Adrenal gland (tissue), 5 donors: ENCODE measurements around the gene ZMYM5.

Source experiments
- POLR2A ChIP-seq, 2 donors: fragments of 450-650 bp; IDR thresholded peaks; one replicate each; pipeline ENCODE4 v1.6.1; 2017; ENCODE audit warnings: antibody characterized with exemption in 2 of 2, mild to moderate bottlenecking in 2 of 2, moderate library complexity in 1 of 2
- TF ChIP-seq, protein P1 (sequence below), 6 experiments: fragments of 450-650 bp in 4 of 6; fragments of 200-600 bp in 2 of 6; sonication (generic) in 1 of 6; IDR thresholded peaks; 1 replicate in 5 of 6; 2 replicates in 1 of 6; pipeline versions ENCODE4 v1.5.1 to v1.8.0; 2016 to 2021; ENCODE audit warnings: antibody characterized with exemption in 6 of 6, mild to moderate bottlenecking in 2 of 6, moderate library complexity in 1 of 6
- donor health status: DM: no; HTN: no; CAD: no.

- TF ChIP-seq, protein P1, sequence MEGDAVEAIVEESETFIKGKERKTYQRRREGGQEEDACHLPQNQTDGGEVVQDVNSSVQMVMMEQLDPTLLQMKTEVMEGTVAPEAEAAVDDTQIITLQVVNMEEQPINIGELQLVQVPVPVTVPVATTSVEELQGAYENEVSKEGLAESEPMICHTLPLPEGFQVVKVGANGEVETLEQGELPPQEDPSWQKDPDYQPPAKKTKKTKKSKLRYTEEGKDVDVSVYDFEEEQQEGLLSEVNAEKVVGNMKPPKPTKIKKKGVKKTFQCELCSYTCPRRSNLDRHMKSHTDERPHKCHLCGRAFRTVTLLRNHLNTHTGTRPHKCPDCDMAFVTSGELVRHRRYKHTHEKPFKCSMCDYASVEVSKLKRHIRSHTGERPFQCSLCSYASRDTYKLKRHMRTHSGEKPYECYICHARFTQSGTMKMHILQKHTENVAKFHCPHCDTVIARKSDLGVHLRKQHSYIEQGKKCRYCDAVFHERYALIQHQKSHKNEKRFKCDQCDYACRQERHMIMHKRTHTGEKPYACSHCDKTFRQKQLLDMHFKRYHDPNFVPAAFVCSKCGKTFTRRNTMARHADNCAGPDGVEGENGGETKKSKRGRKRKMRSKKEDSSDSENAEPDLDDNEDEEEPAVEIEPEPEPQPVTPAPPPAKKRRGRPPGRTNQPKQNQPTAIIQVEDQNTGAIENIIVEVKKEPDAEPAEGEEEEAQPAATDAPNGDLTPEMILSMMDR (IDR thresholded peaks at IDR 0.05): peak in 1 of 6 experiments; percentile 3
- TF ChIP-seq POLR2A (IDR thresholded peaks at IDR 0.05): peak; percentile 88 to 99
Measured at GRCh38 chr13:19863323-19864023, at the start of gene ZMYM5.
